KMS-11 (cell line): Measurements from ENCODE around the gene COL13A1.
A peak's percentile ranks its signal among the peaks of the same experiment; 100 is the strongest.

Experiments
- H2AFZ ChIP-seq: fragments of 200-600 bp; sonication (generic); 2 replicates; pipeline ENCODE4 v1.6.1; 2016; ENCODE audit warnings: antibody characterized with exemption, mixed run types, low read depth
- H3K27ac ChIP-seq: fragments of 200-600 bp; sonication (generic); 2 replicates; pipeline ENCODE4 v1.6.1; 2016; ENCODE audit warnings: mild to moderate bottlenecking, mixed run types
- H3K27me3 ChIP-seq: fragments of 200-600 bp; sonication (generic); 2 replicates; pipeline ENCODE4 v1.6.1; 2017; ENCODE audit warnings: mild to moderate bottlenecking, low read depth, mixed run types, moderate library complexity; ENCODE audit not compliant: insufficient read depth
- H3K36me3 ChIP-seq: fragments of 200-600 bp; sonication (generic); 2 replicates; pipeline ENCODE4 v1.6.1; 2017; ENCODE audit warnings: mild to moderate bottlenecking, mixed run types; ENCODE audit not compliant: insufficient read depth
- H3K4me1 ChIP-seq: fragments of 200-600 bp; sonication (generic); 2 replicates; pipeline ENCODE4 v1.6.1; 2016; ENCODE audit warnings: mild to moderate bottlenecking, low read depth, mixed run types; ENCODE audit not compliant: poor library complexity, severe bottlenecking
- H3K4me2 ChIP-seq: fragments of 200-600 bp; sonication (generic); 2 replicates; pipeline ENCODE4 v1.7.0; 2016; ENCODE audit warnings: mild to moderate bottlenecking, mixed run types
- H3K4me3 ChIP-seq: fragments of 200-600 bp; sonication (generic); IDR thresholded peaks from 2 replicates; pipeline ENCODE4 v1.6.1; 2017; ENCODE audit warnings: low read depth, low read length, mixed read lengths; ENCODE audit not compliant: insufficient read depth
- H3K79me2 ChIP-seq: fragments of 200-600 bp; sonication (generic); 2 replicates; pipeline ENCODE4 v1.6.1; 2016; ENCODE audit warnings: low read depth, mixed run types; ENCODE audit not compliant: insufficient read depth
- H3K9ac ChIP-seq: fragments of 200-600 bp; sonication (generic); 2 replicates; pipeline ENCODE4 v1.6.1; 2016; ENCODE audit warnings: mild to moderate bottlenecking, mixed run types
- H4K20me1 ChIP-seq: fragments of 200-600 bp; sonication (generic); 2 replicates; pipeline ENCODE4 v1.6.1; 2016; ENCODE audit warnings: mild to moderate bottlenecking, mixed run types; ENCODE audit not compliant: insufficient read depth
- TF ChIP-seq, protein P1 (sequence below): fragments of 200-600 bp; sonication (generic); conservative IDR thresholded peaks from 2 replicates; pipeline ENCODE4 v1.6.1; 2017; ENCODE audit warnings: low read depth, mild to moderate bottlenecking, antibody characterized with exemption, low read length, moderate library complexity, mixed read lengths

The COL13A1 gene

DNA sequence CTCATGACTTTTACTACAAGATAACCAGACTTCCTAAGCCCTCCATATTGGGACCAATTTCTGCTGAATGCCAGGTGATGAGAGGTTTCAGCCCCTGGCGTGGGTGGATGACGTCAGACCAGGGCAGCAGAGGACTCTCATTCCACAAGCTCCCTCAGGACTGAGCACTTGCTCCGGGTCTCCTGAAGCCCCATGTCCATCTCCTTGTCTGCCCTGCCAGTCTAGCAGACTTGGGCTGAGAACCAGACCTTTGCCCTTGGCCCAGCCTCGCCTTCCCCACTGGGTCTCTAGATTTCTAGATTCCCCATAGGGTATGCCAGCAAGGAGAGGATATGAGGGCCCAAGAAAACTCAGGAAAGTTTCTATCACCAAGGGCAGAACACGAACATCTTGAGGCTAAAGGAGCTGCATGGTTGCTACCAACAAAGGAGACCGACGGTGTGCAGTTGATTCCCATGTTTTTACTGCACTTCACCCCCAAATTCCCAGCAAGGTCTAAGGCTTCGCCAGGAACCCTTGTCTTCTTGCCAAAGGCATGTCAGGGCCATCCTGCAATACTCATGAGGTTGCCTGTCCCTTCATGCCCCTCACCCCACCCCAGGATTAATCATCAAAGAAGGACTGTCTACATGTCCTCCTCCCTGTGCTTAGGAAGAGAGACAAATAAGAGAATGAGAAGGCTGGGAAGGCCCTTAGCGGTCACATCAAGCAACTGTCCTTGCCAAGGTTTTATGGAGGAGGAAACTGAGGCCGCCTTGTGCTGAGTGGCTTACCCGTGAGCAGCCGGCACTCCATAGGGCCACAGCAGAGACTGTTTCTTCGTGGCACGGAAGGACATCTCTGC lies 154.4 kb downstream of the COL13A1 start:
- no peak overlapping the region for H2AFZ ChIP-seq
- H3K4me1 ChIP-seq: no peaks in the 10 kb centered on the region
- H3K4me2 ChIP-seq: no peak overlapping the region
- TF ChIP-seq, protein P1, sequence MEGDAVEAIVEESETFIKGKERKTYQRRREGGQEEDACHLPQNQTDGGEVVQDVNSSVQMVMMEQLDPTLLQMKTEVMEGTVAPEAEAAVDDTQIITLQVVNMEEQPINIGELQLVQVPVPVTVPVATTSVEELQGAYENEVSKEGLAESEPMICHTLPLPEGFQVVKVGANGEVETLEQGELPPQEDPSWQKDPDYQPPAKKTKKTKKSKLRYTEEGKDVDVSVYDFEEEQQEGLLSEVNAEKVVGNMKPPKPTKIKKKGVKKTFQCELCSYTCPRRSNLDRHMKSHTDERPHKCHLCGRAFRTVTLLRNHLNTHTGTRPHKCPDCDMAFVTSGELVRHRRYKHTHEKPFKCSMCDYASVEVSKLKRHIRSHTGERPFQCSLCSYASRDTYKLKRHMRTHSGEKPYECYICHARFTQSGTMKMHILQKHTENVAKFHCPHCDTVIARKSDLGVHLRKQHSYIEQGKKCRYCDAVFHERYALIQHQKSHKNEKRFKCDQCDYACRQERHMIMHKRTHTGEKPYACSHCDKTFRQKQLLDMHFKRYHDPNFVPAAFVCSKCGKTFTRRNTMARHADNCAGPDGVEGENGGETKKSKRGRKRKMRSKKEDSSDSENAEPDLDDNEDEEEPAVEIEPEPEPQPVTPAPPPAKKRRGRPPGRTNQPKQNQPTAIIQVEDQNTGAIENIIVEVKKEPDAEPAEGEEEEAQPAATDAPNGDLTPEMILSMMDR: no peak
- no peaks in the 10 kb centered on the region for H3K36me3 ChIP-seq
- no peaks in the 10 kb centered on the region for H4K20me1 ChIP-seq
- no peak overlapping the region for H3K4me3 ChIP-seq
- no peaks in the 10 kb centered on the region; the same call in 1 of the 2 replicates for H3K27me3 ChIP-seq
- H3K79me2 ChIP-seq: no peaks in the 10 kb centered on the region
- no peak overlapping the region for H3K27ac ChIP-seq
- H3K9ac ChIP-seq: no peak overlapping the region

DNA sequence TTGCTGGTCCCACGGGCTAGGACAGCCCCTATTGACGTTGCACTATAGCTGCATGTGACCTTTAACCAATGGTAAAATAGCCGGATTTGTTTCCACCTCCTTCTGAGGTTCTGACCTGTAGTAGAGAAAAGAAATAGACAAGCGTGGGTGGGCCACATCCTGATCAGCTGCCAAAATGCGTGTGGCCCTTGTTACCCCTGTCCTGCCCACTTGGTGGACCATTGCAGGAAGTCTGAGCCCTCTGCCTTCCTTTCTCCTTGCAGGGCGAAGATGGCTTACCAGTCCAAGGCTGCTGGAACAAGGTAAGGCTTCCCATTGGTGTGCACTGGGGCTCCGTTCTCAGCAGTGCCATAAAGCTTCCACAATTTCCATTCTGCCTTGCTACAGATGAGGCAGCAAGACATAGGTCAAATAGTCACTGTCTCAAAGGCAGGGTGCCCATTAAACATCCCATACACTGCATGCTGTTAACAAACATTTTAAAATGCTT lies 155.1 kb downstream of the COL13A1 start:
- no peaks in the 10 kb centered on the region for H4K20me1 ChIP-seq
- TF ChIP-seq, protein P1: no peak
- H3K36me3 ChIP-seq: no peaks in the 10 kb centered on the region
- H3K9ac ChIP-seq: no peak overlapping the region
- no peak overlapping the region for H2AFZ ChIP-seq
- H3K79me2 ChIP-seq: no peaks in the 10 kb centered on the region
- no peaks in the 10 kb centered on the region; the same call in 1 of the 2 replicates for H3K27me3 ChIP-seq
- H3K4me3 ChIP-seq: no peak overlapping the region
- no peak overlapping the region for H3K27ac ChIP-seq
- no peaks in the 10 kb centered on the region for H3K4me1 ChIP-seq
- no peak overlapping the region for H3K4me2 ChIP-seq

DNA sequence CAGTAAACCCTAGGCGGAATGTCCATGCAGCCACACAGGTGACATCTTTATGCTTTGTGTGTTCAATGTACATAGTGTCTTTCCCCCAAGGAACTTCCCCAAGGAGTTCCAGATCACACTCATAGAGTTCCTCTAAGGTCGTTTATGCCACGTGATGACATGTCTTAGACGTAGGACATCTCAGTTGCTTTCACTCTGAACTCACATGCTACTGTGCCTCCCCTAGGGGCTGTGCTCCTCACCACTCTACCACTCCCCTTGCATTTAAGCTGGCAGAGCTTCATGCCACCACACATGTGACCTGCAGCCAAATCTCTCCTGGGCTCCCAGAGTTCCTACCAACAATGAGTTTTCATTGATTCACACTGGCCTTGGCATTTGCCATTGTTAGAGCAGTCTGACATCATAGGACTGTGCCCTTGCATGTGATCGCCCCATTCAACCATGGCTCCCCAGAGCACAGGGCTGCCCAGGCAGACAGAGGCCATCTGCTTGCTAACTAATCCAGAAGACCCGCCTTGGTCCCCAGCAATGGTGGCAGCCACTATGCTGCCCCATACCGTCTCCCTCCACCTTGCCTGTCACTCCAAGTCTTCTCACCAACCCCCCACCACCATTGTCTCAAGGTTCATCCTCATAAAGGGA lies 155.7 kb downstream of the COL13A1 start:
- Histone ChIP-seq H4K20me1 (no peaks in the 10 kb centered on the region), H2AFZ (no peak overlapping the region)

DNA sequence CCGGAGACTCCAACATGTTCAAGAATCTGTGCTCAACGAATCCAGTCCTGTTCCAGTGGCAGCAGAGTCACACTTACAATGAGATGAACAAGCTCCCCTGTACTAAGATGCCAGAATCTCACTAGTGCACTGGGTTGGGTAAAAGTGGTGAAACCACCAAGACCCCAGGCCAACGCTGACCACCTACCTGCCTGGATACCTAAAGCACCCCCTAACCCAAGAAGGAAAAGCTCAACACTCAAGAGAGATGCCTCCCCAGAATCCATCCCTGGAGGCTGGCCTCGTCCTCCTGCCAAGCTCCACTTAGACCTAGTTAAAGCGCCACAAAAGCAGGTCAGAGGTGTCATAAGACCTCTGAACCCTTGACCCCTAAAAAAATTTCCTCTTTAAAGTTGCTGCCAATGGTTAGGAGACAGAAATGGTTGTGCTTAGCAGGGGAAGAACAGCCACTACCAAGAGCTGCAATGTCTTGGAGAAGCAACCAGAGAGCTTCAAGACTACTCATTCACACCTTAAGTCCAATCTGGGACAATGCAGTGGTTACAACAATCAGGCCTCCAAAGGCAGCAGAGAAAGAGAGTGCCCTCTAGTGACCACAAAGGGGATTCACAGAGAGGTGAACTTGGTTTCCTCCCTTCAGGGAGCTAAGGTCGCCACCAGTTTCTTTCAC lies 156.3 kb downstream of the COL13A1 start:
- Histone ChIP-seq H3K9ac (no peak overlapping the region), H3K27ac (no peak overlapping the region), H3K36me3 (no peaks in the 10 kb centered on the region), H3K4me2 (no peak overlapping the region), H3K79me2 (no peaks in the 10 kb centered on the region), H3K27me3 (no peaks in the 10 kb centered on the region; the same call in 1 of the 2 replicates), H3K4me3 (no peak overlapping the region), H2AFZ (no peak overlapping the region), H3K4me1 (no peaks in the 10 kb centered on the region), H4K20me1 (no peaks in the 10 kb centered on the region)
- TF ChIP-seq, protein P1: peak; percentile 85

More for the DNA sequence above, 155.7 kb downstream of the COL13A1 start:
- Histone ChIP-seq H3K9ac (no peak overlapping the region), H3K27ac (no peak overlapping the region), H3K4me1 (no peaks in the 10 kb centered on the region), H3K79me2 (no peaks in the 10 kb centered on the region), H3K36me3 (no peaks in the 10 kb centered on the region), H3K4me3 (no peak overlapping the region), H3K27me3 (no peaks in the 10 kb centered on the region; the same call in 1 of the 2 replicates), H3K4me2 (no peak overlapping the region)
- TF ChIP-seq, protein P1: no peak
